22Rv1 (cell line): Measurements from ENCODE around the gene GOPC.

Source experiments
- CTCF ChIP-seq: fragments of 450-650 bp; IDR thresholded peaks from 2 replicates; pipeline ENCODE4 v1.5.1; 2017; ENCODE audit warnings: mild to moderate bottlenecking
- ZFX ChIP-seq: fragments of 450-650 bp; IDR thresholded peaks from 2 replicates; pipeline ENCODE4 v1.6.1; 2017; ENCODE audit warnings: antibody characterized with exemption, borderline replicate concordance

GRCh38 chr6:117548797-117549301 is 53.5 kb downstream of the GOPC start:
- TF ChIP-seq CTCF (no peak), ZFX (no peak)
